Central memory CD8-positive, alpha-beta T cell (primary cell): ENCODE data around the gene C11orf24.

Experiments used
- ATAC-seq: fragments of 150-1000 bp; cut with Tn5 transposase; replicated peaks from 2 replicates; pipeline ENCODE4 v1.10.0; 2022; ENCODE audit warnings: mild to moderate bottlenecking, moderate FRiP score, moderate number of reproducible peaks; ENCODE audit not compliant: poor library complexity, severe bottlenecking; ENCODE audit errors: extremely low read depth
- DNase-seq, 2 donors: peaks; one replicate each; pipeline ENCODE4 v3.0.0; 2021; ENCODE audit warnings: low spot score in 2 of 2
- H3K27ac Mint-ChIP-seq: one replicate; pipeline ENCODE4 v1.8.0; 2022; ENCODE audit warnings: low read depth, mild to moderate bottlenecking, moderate library complexity, mixed read lengths
- H3K27me3 Mint-ChIP-seq: one replicate; pipeline ENCODE4 v1.8.0; 2022; ENCODE audit warnings: mixed read lengths
- H3K36me3 Mint-ChIP-seq: one replicate; pipeline ENCODE4 v1.8.0; 2022; ENCODE audit warnings: mild to moderate bottlenecking, moderate library complexity, mixed read lengths; ENCODE audit not compliant: insufficient read depth
- H3K4me1 Mint-ChIP-seq: one replicate; pipeline ENCODE4 v1.8.0; 2022; ENCODE audit warnings: mixed read lengths
- H3K4me3 Mint-ChIP-seq: one replicate; pipeline ENCODE4 v1.8.0; 2022; ENCODE audit warnings: mild to moderate bottlenecking, moderate library complexity, mixed read lengths
- H3K9me3 Mint-ChIP-seq: one replicate; pipeline ENCODE4 v1.8.0; 2022; ENCODE audit warnings: mixed read lengths

C11orf24 gene

GRCh38 chr11:68274306-68274705 is 2.5 kb upstream of the C11orf24 start:
- DNase-seq (no peak), ATAC-seq (no peak)
- Mint-ChIP-seq H3K27me3 (no peaks in the 10 kb centered on the region), H3K4me1 (peaks cover 31% of the 10 kb centered on the region), H3K9me3 (no peaks in the 10 kb centered on the region), H3K4me3 (no peak overlapping the region), H3K27ac (peak overlapping the region; percentile 57), H3K36me3 (peaks cover 10% of the 10 kb centered on the region)

- Mint-ChIP-seq H3K27ac (no peak overlapping the region), H3K4me3 (no peak overlapping the region), H3K4me1 (peaks cover 40% of the 10 kb centered on the region), H3K36me3 (peaks cover 12% of the 10 kb centered on the region), H3K27me3 (no peaks in the 10 kb centered on the region), H3K9me3 (no peaks in the 10 kb centered on the region)
- no peak for DNase-seq
- no peak for ATAC-seq
Observed at GRCh38 chr11:68273026-68273738, 1.4 kb upstream of the C11orf24 start.

GRCh38 chr11:68271023-68271780 is 571 bp downstream of the C11orf24 start:
- ATAC-seq, result peak; percentile 47
- Mint-ChIP-seq H3K27ac (peak overlapping the region; percentile 96), H3K27me3 (no peaks in the 10 kb centered on the region), H3K9me3 (no peaks in the 10 kb centered on the region), H3K36me3 (peaks cover 20% of the 10 kb centered on the region), H3K4me1 (peaks cover 40% of the 10 kb centered on the region), H3K4me3 (peak overlapping the region; percentile 92)
- DNase-seq, result peak; percentile 22 to 30

GRCh38 chr11:68270196-68271022 is 1.4 kb downstream of the C11orf24 start:
- Mint-ChIP-seq H3K36me3 (peaks cover 20% of the 10 kb centered on the region), H3K4me1 (peaks cover 40% of the 10 kb centered on the region), H3K4me3 (peak overlapping the region; percentile 92), H3K27ac (peak overlapping the region; percentile 96), H3K27me3 (no peaks in the 10 kb centered on the region), H3K9me3 (no peaks in the 10 kb centered on the region)
- no peak for DNase-seq
- ATAC-seq, result no peak

- ATAC-seq, result no peak
- Mint-ChIP-seq H3K4me3 (peak overlapping the region; percentile 92), H3K9me3 (no peaks in the 10 kb centered on the region), H3K36me3 (peaks cover 20% of the 10 kb centered on the region), H3K27me3 (no peaks in the 10 kb centered on the region), H3K4me1 (peaks cover 40% of the 10 kb centered on the region), H3K27ac (no peak overlapping the region)
- DNase-seq, result no peak
Observed at GRCh38 chr11:68269414-68270081, 2.2 kb downstream of the C11orf24 start.

- Mint-ChIP-seq H3K9me3 (no peaks in the 10 kb centered on the region), H3K27ac (no peak overlapping the region), H3K4me3 (no peak overlapping the region), H3K36me3 (peaks cover 27% of the 10 kb centered on the region), H3K27me3 (no peaks in the 10 kb centered on the region), H3K4me1 (peaks cover 40% of the 10 kb centered on the region)
- ATAC-seq (no peak), DNase-seq (no peak)
Observed at GRCh38 chr11:68267881-68268240, 3.9 kb downstream of the C11orf24 start.

- Mint-ChIP-seq H3K36me3 (peaks cover 30% of the 10 kb centered on the region), H3K27me3 (no peaks in the 10 kb centered on the region), H3K4me1 (peaks cover 35% of the 10 kb centered on the region), H3K27ac (no peak overlapping the region), H3K4me3 (no peak overlapping the region), H3K9me3 (no peaks in the 10 kb centered on the region)
- ATAC-seq, result no peak
- DNase-seq, result no peak
Observed at GRCh38 chr11:68266936-68267880, 4.6 kb downstream of the C11orf24 start.

GRCh38 chr11:68266121-68266891 is 5.5 kb downstream of the C11orf24 start:
- Mint-ChIP-seq H3K36me3 (peaks cover 25% of the 10 kb centered on the region), H3K4me3 (no peak overlapping the region), H3K27me3 (no peaks in the 10 kb centered on the region), H3K27ac (no peak overlapping the region), H3K4me1 (peaks cover 29% of the 10 kb centered on the region), H3K9me3 (no peaks in the 10 kb centered on the region)
- DNase-seq (no peak), ATAC-seq (no peak)

GRCh38 chr11:68264741-68265540 is 6.8 kb downstream of the C11orf24 start:
- ATAC-seq, result no peak
- H3K36me3 Mint-ChIP-seq, result peaks cover 22% of the 10 kb centered on the region
- H3K4me1 Mint-ChIP-seq, result peaks cover 16% of the 10 kb centered on the region
- H3K4me3 Mint-ChIP-seq, result no peak overlapping the region
- DNase-seq, result no peak
- H3K9me3 Mint-ChIP-seq, result no peaks in the 10 kb centered on the region
- H3K27ac Mint-ChIP-seq, result no peak overlapping the region
- H3K27me3 Mint-ChIP-seq, result no peaks in the 10 kb centered on the region

- H3K4me3 Mint-ChIP-seq, result no peak overlapping the region
- H3K27me3 Mint-ChIP-seq, result no peaks in the 10 kb centered on the region
- DNase-seq (no peak), ATAC-seq (no peak)
- peaks cover 22% of the 10 kb centered on the region for H3K36me3 Mint-ChIP-seq
- no peak overlapping the region for H3K27ac Mint-ChIP-seq
- H3K4me1 Mint-ChIP-seq, result peaks cover 9% of the 10 kb centered on the region
- H3K9me3 Mint-ChIP-seq, result no peaks in the 10 kb centered on the region
Observed at GRCh38 chr11:68264244-68264643, 7.5 kb downstream of the C11orf24 start.
